ENCODE data around the gene TM2D1.

DNA sequence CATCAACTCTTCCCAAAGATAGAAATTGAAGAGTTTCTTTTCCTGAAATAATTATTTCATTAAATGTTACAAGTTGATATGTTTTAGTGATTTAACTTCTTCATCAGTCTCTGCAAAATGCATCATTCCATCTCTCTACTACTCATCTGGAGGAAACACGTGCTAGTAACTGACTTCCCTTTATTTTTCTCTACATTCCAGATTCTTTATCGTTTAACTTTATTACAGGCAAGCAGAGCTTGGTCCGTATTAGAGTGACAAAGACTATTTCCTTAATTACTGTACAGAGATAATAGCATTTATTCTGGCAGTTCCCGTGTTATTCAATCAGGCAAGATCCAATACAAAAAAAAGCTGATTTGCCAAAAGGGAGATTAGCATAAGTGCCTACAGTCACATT, 88.6 kb downstream of the TM2D1 start:
- no peak for TF ChIP-seq CTCF (IDR thresholded peaks at IDR 0.05; ENCODE audit: poor library complexity)
- no peak for TF ChIP-seq EZH2 (IDR thresholded peaks at IDR 0.05; ENCODE audit: borderline replicate concordance)
